Naive B cell (primary cell): ENCODE results near the gene CFAP73. TPM values are rescaled to one million over a fixed set of nuclear protein-coding genes. Genes with fewer than 3 reads are reported as not detected.

Experiments used
- ATAC-seq, 2 donors: fragments of 150-1000 bp; cut with Tn5 transposase; 2 replicates each; pipeline ENCODE4 v1.10.0; 2021; ENCODE audit warnings: low read depth in 2 of 2, mild to moderate bottlenecking in 2 of 2, moderate library complexity in 2 of 2
- DNase-seq: peaks from one replicate; pipeline ENCODE4 v3.0.0; 2022
- H3K27ac Mint-ChIP-seq, 6 donors: one replicate each; pipeline ENCODE4 v1.8.0; 2020 to 2022; ENCODE audit warnings: mild to moderate bottlenecking in 6 of 6, mixed read lengths in 6 of 6, moderate library complexity in 5 of 6, inconsistent platforms in 2 of 6
- H3K27me3 Mint-ChIP-seq, 3 donors: one replicate each; pipeline ENCODE4 v1.8.0; 2021 to 2022; ENCODE audit warnings: mixed read lengths in 3 of 3, mild to moderate bottlenecking in 1 of 3
- H3K36me3 Mint-ChIP-seq, 2 donors: one replicate each; pipeline ENCODE4 v1.8.0; 2020 to 2022; ENCODE audit warnings: mixed read lengths in 2 of 2, inconsistent platforms in 1 of 2, mild to moderate bottlenecking in 1 of 2
- H3K4me1 Mint-ChIP-seq, 3 donors: one replicate each; pipeline ENCODE4 v1.8.0; 2020 to 2022; ENCODE audit warnings: mixed read lengths in 3 of 3, inconsistent platforms in 1 of 3, mild to moderate bottlenecking in 1 of 3, moderate library complexity in 1 of 3
- H3K4me3 Mint-ChIP-seq, 8 donors: one replicate each; pipeline ENCODE4 v1.8.0; 2020 to 2022; ENCODE audit warnings: mild to moderate bottlenecking in 8 of 8, mixed read lengths in 8 of 8, moderate library complexity in 8 of 8, inconsistent platforms in 2 of 8
- H3K9me3 Mint-ChIP-seq, 7 donors: one replicate each; pipeline ENCODE4 v1.8.0; 2020 to 2022; ENCODE audit warnings: mixed read lengths in 7 of 7, mild to moderate bottlenecking in 5 of 7, inconsistent platforms in 2 of 7, moderate library complexity in 1 of 7
- polyA plus RNA-seq, 6 donors: library from polyadenylated mRNA; unstranded; fragments of 300-500 nt; fragmentation: Illumina TruSeq; gene quantifications; one replicate each; pipeline ENCODE4 v1.2.3, GENCODE V29; 2021; ENCODE audit warnings: low read depth in 6 of 6

Gene CFAP73
- polyA plus RNA-seq, 6 donors from 2014 or later, result 1.2 TPM; not detected in 5

- Mint-ChIP-seq H3K36me3 (peaks cover 17 to 34% of the 10 kb centered on the region in 2 donors), H3K9me3 (no peaks in the 10 kb centered on the region)
- no peak for ATAC-seq
Observed at GRCh38 chr12:113167868-113168267, 18.3 kb downstream of the CFAP73 start.

GRCh38 chr12:113169697-113170096, 20.2 kb downstream of the CFAP73 start:
- Mint-ChIP-seq H3K4me3 (no peak overlapping the region), H3K9me3 (no peaks in the 10 kb centered on the region), H3K27ac (peak overlapping the region in 1 of 6 donors; percentile 42), H3K27me3 (no peaks in the 10 kb centered on the region), H3K36me3 (peaks cover 27 to 31% of the 10 kb centered on the region in 2 donors), H3K4me1 (peaks cover 26 to 37% (median 34%) of the 10 kb centered on the region in 3 donors)
- ATAC-seq (no peak), DNase-seq (no peak)

More at GRCh38 chr12:113167868-113168267, 18.3 kb downstream of the CFAP73 start:
- no peak for DNase-seq
- H3K27me3 Mint-ChIP-seq, result no peaks in the 10 kb centered on the region
- no peak overlapping the region for H3K27ac Mint-ChIP-seq
- peaks cover 18 to 21% (median 20%) of the 10 kb centered on the region in 3 donors for H3K4me1 Mint-ChIP-seq
- H3K4me3 Mint-ChIP-seq, result no peak overlapping the region

- DNase-seq, result no peak
- Mint-ChIP-seq H3K27me3 (no peaks in the 10 kb centered on the region), H3K27ac (peak overlapping the region in 1 of 6 donors; percentile 48), H3K36me3 (peaks cover 27 to 33% of the 10 kb centered on the region in 2 donors), H3K4me1 (peaks cover 30 to 37% (median 34%) of the 10 kb centered on the region in 3 donors), H3K9me3 (no peaks in the 10 kb centered on the region), H3K4me3 (no peak overlapping the region)
- no peak for ATAC-seq
Observed at GRCh38 chr12:113170457-113170856, 20.9 kb downstream of the CFAP73 start.

- H3K9me3 Mint-ChIP-seq, result no peaks in the 10 kb centered on the region
- H3K4me3 Mint-ChIP-seq, result peak overlapping the region in 2 of 8 donors; percentile 4 to 70
- peak overlapping the region in 5 of 6 donors; percentile 7 to 78 (median 48) for H3K27ac Mint-ChIP-seq
- no peaks in the 10 kb centered on the region for H3K27me3 Mint-ChIP-seq
- H3K36me3 Mint-ChIP-seq, result peaks cover 27 to 29% of the 10 kb centered on the region in 2 donors
- no peak for ATAC-seq
- H3K4me1 Mint-ChIP-seq, result peaks cover 30 to 37% (median 34%) of the 10 kb centered on the region in 3 donors
- no peak for DNase-seq
Observed at GRCh38 chr12:113170926-113171325, 21.4 kb downstream of the CFAP73 start.

- DNase-seq (no peak), ATAC-seq (no peak)
- Mint-ChIP-seq H3K9me3 (no peaks in the 10 kb centered on the region), H3K27ac (peak overlapping the region in 1 of 6 donors; percentile 29), H3K4me3 (peak overlapping the region in 2 of 8 donors; percentile 4 to 67), H3K27me3 (no peaks in the 10 kb centered on the region), H3K4me1 (peaks cover 30 to 37% (median 34%) of the 10 kb centered on the region in 3 donors), H3K36me3 (peaks cover 27 to 28% of the 10 kb centered on the region in 2 donors)
Observed at GRCh38 chr12:113171543-113171942, 22.0 kb downstream of the CFAP73 start.

GRCh38 chr12:113172185-113172584, 22.7 kb downstream of the CFAP73 start:
- Mint-ChIP-seq H3K36me3 (peaks cover 33 to 35% of the 10 kb centered on the region in 2 donors), H3K9me3 (peaks cover 0 to under 1% (median 0%) of the 10 kb centered on the region in 7 donors), H3K4me3 (peak overlapping the region in 4 of 8 donors; percentile 24 to 73 (median 62)), H3K27ac (peak overlapping the region in 3 of 6 donors; percentile 61 to 96 (median 80)), H3K4me1 (peaks cover 30 to 37% (median 34%) of the 10 kb centered on the region in 3 donors), H3K27me3 (no peaks in the 10 kb centered on the region)
- no peak for ATAC-seq
- DNase-seq, result no peak

GRCh38 chr12:113173081-113173698, 23.7 kb downstream of the CFAP73 start:
- Mint-ChIP-seq H3K27me3 (no peaks in the 10 kb centered on the region), H3K4me3 (peak overlapping the region in 6 of 8 donors; percentile 28 to 83 (median 56)), H3K9me3 (peaks cover 0 to 3% (median 0%) of the 10 kb centered on the region in 7 donors), H3K27ac (peak overlapping the region in 3 of 6 donors; percentile 50 to 66 (median 56)), H3K4me1 (peaks cover 30 to 37% (median 34%) of the 10 kb centered on the region in 3 donors), H3K36me3 (peaks cover 40 to 41% of the 10 kb centered on the region in 2 donors)
- ATAC-seq (peak; percentile 34 to 59), DNase-seq (no peak)

- Mint-ChIP-seq H3K4me3 (peak overlapping the region in 2 of 8 donors; percentile 49 to 54), H3K27ac (peak overlapping the region in 2 of 6 donors; percentile 12 to 89), H3K27me3 (no peaks in the 10 kb centered on the region), H3K4me1 (peaks cover 30 to 37% (median 34%) of the 10 kb centered on the region in 3 donors), H3K36me3 (peaks cover 40 to 48% of the 10 kb centered on the region in 2 donors), H3K9me3 (peaks cover 0 to 3% (median 0%) of the 10 kb centered on the region in 7 donors)
- ATAC-seq (peak; percentile 73 to 82), DNase-seq (peak; percentile 69)
Observed at GRCh38 chr12:113174461-113175384, 25.2 kb downstream of the CFAP73 start.

GRCh38 chr12:113179023-113179422, 29.5 kb downstream of the CFAP73 start:
- peak overlapping the region in 1 of 6 donors; percentile 36 for H3K27ac Mint-ChIP-seq
- ATAC-seq, result no peak
- H3K9me3 Mint-ChIP-seq, result peaks cover 0 to 3% (median 0%) of the 10 kb centered on the region in 7 donors
- peaks cover 12 to 22% (median 15%) of the 10 kb centered on the region in 3 donors for H3K4me1 Mint-ChIP-seq
- peaks cover 17 to 29% of the 10 kb centered on the region in 2 donors for H3K36me3 Mint-ChIP-seq
- no peaks in the 10 kb centered on the region for H3K27me3 Mint-ChIP-seq
- no peak overlapping the region for H3K4me3 Mint-ChIP-seq
- DNase-seq, result no peak

GRCh38 chr12:113180333-113180732, 30.8 kb downstream of the CFAP73 start:
- Mint-ChIP-seq H3K27me3 (no peaks in the 10 kb centered on the region), H3K4me3 (no peak overlapping the region), H3K4me1 (peaks cover 5 to 25% (median 16%) of the 10 kb centered on the region in 3 donors), H3K9me3 (peaks cover 0 to 3% (median 0%) of the 10 kb centered on the region in 7 donors), H3K36me3 (peaks cover 13 to 21% of the 10 kb centered on the region in 2 donors), H3K27ac (peak overlapping the region in 1 of 6 donors; percentile 26)
- no peak for DNase-seq
- ATAC-seq, result no peak

GRCh38 chr12:113181975-113182374, 32.5 kb downstream of the CFAP73 start:
- peaks cover 9 to 16% of the 10 kb centered on the region in 2 donors for H3K36me3 Mint-ChIP-seq
- ATAC-seq (no peak), DNase-seq (no peak)
- H3K27me3 Mint-ChIP-seq, result no peaks in the 10 kb centered on the region
- peaks cover 0 to 3% (median 0%) of the 10 kb centered on the region in 7 donors for H3K9me3 Mint-ChIP-seq
- H3K4me1 Mint-ChIP-seq, result peaks cover 14 to 36% (median 26%) of the 10 kb centered on the region in 3 donors
- H3K27ac Mint-ChIP-seq, result peak overlapping the region in 2 of 6 donors; percentile 9 to 47
- peak overlapping the region in 2 of 8 donors; percentile 55 to 97 for H3K4me3 Mint-ChIP-seq

- ATAC-seq (no peak), DNase-seq (no peak)
- Mint-ChIP-seq H3K9me3 (no peaks in the 10 kb centered on the region), H3K36me3 (peaks cover 0 to 7% of the 10 kb centered on the region in 2 donors), H3K27ac (peak overlapping the region in 3 of 6 donors; percentile 15 to 59 (median 53)), H3K4me3 (peak overlapping the region in 5 of 8 donors; percentile 20 to 97 (median 54)), H3K4me1 (peaks cover 17 to 44% (median 31%) of the 10 kb centered on the region in 3 donors), H3K27me3 (no peaks in the 10 kb centered on the region)
Observed at GRCh38 chr12:113183030-113183589, 33.6 kb downstream of the CFAP73 start.
